ENCODE results near the gene DGUOK.

The DGUOK gene

DNA sequence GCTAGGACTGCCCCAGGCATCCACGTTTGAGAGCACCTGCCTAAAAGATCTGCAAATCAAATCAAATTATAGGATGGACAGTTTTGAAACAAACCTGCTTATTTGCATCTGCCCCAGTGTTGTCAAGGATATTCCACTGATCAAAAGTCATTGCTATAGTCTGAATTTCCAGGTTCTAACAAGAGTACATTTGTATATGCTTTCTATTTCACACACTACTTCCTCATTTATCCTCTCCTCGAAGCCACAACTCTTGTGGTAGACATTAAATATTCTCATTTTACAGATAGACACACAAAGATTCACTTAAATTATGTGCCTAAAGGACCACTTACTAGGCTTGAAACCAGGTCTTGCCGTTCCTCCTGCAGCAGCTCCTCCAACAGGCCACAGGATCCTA, 46.2 kb downstream of the DGUOK start:
- no peaks in the 10 kb centered on the region for H3K36me3 ChIP-seq (ENCODE audit: control insufficient read depth in 1 of 2, insufficient read depth in 2 of 2, low read length in 2 of 2)
- no peak overlapping the region for H3K4me3 ChIP-seq (ENCODE audit: low read depth in 1 of 2, low read length in 2 of 2)
- H3K27me3 ChIP-seq (ENCODE audit: low read depth, low read length) = no peaks in the 10 kb centered on the region
- no peak overlapping the region for H3K27ac ChIP-seq (ENCODE audit: low read length)
- H3K4me1 ChIP-seq (ENCODE audit: control insufficient read depth in 1 of 2, insufficient read depth in 2 of 2, low read length in 2 of 2) = peaks cover 17 to 19% of the 10 kb centered on the region in 2 donors
- H3K9me3 ChIP-seq (ENCODE audit: control insufficient read depth in 1 of 2, low read length in 2 of 2) = no peaks in the 10 kb centered on the region

DNA sequence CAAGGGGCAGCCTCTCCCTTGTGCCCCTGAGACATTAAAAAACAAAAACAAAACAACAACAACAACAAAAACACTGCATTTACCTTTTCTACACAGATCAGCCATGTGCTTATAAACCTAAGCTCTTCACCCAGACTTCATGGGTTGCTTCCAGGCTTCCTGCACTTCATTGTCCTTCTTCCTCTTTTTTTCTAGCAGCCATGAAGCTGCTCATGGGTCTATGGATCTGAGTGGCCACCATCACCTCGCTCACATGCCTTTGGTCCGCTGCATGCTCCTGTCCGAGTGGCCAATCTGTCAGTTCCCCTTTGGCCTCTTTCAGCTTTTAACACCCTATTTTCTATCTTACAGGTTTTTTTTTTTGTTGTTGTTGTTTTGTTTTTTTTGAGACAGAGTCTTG, 49.1 kb downstream of the DGUOK start:
- Histone ChIP-seq H3K4me1 (ENCODE audit: control insufficient read depth in 1 of 2, insufficient read depth in 2 of 2, low read length in 2 of 2) (peaks cover 12% of the 10 kb centered on the region in 2 donors), H3K36me3 (ENCODE audit: control insufficient read depth in 1 of 2, insufficient read depth in 2 of 2, low read length in 2 of 2) (no peaks in the 10 kb centered on the region), H3K27me3 (ENCODE audit: low read depth, low read length) (no peaks in the 10 kb centered on the region), H3K4me3 (ENCODE audit: low read depth in 1 of 2, low read length in 2 of 2) (no peak overlapping the region), H3K27ac (ENCODE audit: low read length) (no peak overlapping the region), H3K9me3 (ENCODE audit: control insufficient read depth in 1 of 2, low read length in 2 of 2) (no peaks in the 10 kb centered on the region)

- H3K9me3 ChIP-seq (ENCODE audit: control insufficient read depth in 1 of 2, low read length in 2 of 2) = no peaks in the 10 kb centered on the region
- H3K27ac ChIP-seq (ENCODE audit: low read length) = no peak overlapping the region
- peaks cover 2 to 13% of the 10 kb centered on the region in 2 donors for H3K4me1 ChIP-seq (ENCODE audit: control insufficient read depth in 1 of 2, insufficient read depth in 2 of 2, low read length in 2 of 2)
- no peaks in the 10 kb centered on the region for H3K36me3 ChIP-seq (ENCODE audit: control insufficient read depth in 1 of 2, insufficient read depth in 2 of 2, low read length in 2 of 2)
- no peak overlapping the region for H3K4me3 ChIP-seq (ENCODE audit: low read depth in 1 of 2, low read length in 2 of 2)
- H3K27me3 ChIP-seq (ENCODE audit: low read depth, low read length) = no peaks in the 10 kb centered on the region
Measured at GRCh38 chr2:73976803-73977202, 50.1 kb downstream of the DGUOK start.

DNA sequence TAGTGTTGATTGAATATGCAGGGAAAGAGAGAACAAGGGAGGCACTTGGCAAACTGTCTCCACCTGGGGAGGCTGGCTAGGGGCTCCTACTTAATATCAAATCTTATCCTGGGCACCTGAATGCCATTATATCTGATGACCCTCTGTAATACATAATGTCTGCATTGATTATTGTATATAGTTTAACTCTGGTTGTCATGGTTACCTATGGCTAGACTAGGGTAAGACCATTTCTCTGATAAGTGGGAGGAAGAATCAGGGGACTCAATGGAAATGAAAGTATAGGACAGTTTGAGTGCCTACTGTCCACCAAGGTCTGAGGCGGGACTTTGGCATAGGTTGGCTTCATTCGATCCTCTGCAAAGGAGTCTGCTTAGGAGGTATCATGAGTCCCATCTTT, 50.8 kb downstream of the DGUOK start:
- Histone ChIP-seq H3K27ac (ENCODE audit: low read length) (no peak overlapping the region), H3K4me1 (ENCODE audit: control insufficient read depth in 1 of 2, insufficient read depth in 2 of 2, low read length in 2 of 2) (peaks cover 0 to 13% of the 10 kb centered on the region in 2 donors), H3K4me3 (ENCODE audit: low read depth in 1 of 2, low read length in 2 of 2) (no peak overlapping the region), H3K9me3 (ENCODE audit: control insufficient read depth in 1 of 2, low read length in 2 of 2) (no peaks in the 10 kb centered on the region), H3K36me3 (ENCODE audit: control insufficient read depth in 1 of 2, insufficient read depth in 2 of 2, low read length in 2 of 2) (no peaks in the 10 kb centered on the region), H3K27me3 (ENCODE audit: low read depth, low read length) (no peaks in the 10 kb centered on the region)

- Histone ChIP-seq H3K9me3 (ENCODE audit: control insufficient read depth in 1 of 2, low read length in 2 of 2) (no peaks in the 10 kb centered on the region), H3K36me3 (ENCODE audit: control insufficient read depth in 1 of 2, insufficient read depth in 2 of 2, low read length in 2 of 2) (no peaks in the 10 kb centered on the region), H3K4me3 (ENCODE audit: low read depth in 1 of 2, low read length in 2 of 2) (no peak overlapping the region), H3K4me1 (ENCODE audit: control insufficient read depth in 1 of 2, insufficient read depth in 2 of 2, low read length in 2 of 2) (peaks cover 5 to 17% of the 10 kb centered on the region in 2 donors), H3K27me3 (ENCODE audit: low read depth, low read length) (no peaks in the 10 kb centered on the region), H3K27ac (ENCODE audit: low read length) (no peak overlapping the region)
Measured at GRCh38 chr2:73979021-73979420, 52.3 kb downstream of the DGUOK start.

- Histone ChIP-seq H3K4me3 (ENCODE audit: low read depth in 1 of 2, low read length in 2 of 2) (no peak overlapping the region), H3K4me1 (ENCODE audit: control insufficient read depth in 1 of 2, insufficient read depth in 2 of 2, low read length in 2 of 2) (peaks cover 5 to 17% of the 10 kb centered on the region in 2 donors), H3K9me3 (ENCODE audit: control insufficient read depth in 1 of 2, low read length in 2 of 2) (no peaks in the 10 kb centered on the region), H3K27me3 (ENCODE audit: low read depth, low read length) (no peaks in the 10 kb centered on the region), H3K36me3 (ENCODE audit: control insufficient read depth in 1 of 2, insufficient read depth in 2 of 2, low read length in 2 of 2) (no peaks in the 10 kb centered on the region), H3K27ac (ENCODE audit: low read length) (no peak overlapping the region)
Measured at GRCh38 chr2:73979686-73980085, 53.0 kb downstream of the DGUOK start.

GRCh38 chr2:73980566-73980965, 53.9 kb downstream of the DGUOK start:
- Histone ChIP-seq H3K9me3 (ENCODE audit: control insufficient read depth in 1 of 2, low read length in 2 of 2) (no peaks in the 10 kb centered on the region), H3K36me3 (ENCODE audit: control insufficient read depth in 1 of 2, insufficient read depth in 2 of 2, low read length in 2 of 2) (no peaks in the 10 kb centered on the region), H3K4me1 (ENCODE audit: control insufficient read depth in 1 of 2, insufficient read depth in 2 of 2, low read length in 2 of 2) (peaks cover 5 to 17% of the 10 kb centered on the region in 2 donors), H3K27ac (ENCODE audit: low read length) (no peak overlapping the region), H3K27me3 (ENCODE audit: low read depth, low read length) (no peaks in the 10 kb centered on the region), H3K4me3 (ENCODE audit: low read depth in 1 of 2, low read length in 2 of 2) (peak overlapping the region; percentile 47 to 56)

DNA sequence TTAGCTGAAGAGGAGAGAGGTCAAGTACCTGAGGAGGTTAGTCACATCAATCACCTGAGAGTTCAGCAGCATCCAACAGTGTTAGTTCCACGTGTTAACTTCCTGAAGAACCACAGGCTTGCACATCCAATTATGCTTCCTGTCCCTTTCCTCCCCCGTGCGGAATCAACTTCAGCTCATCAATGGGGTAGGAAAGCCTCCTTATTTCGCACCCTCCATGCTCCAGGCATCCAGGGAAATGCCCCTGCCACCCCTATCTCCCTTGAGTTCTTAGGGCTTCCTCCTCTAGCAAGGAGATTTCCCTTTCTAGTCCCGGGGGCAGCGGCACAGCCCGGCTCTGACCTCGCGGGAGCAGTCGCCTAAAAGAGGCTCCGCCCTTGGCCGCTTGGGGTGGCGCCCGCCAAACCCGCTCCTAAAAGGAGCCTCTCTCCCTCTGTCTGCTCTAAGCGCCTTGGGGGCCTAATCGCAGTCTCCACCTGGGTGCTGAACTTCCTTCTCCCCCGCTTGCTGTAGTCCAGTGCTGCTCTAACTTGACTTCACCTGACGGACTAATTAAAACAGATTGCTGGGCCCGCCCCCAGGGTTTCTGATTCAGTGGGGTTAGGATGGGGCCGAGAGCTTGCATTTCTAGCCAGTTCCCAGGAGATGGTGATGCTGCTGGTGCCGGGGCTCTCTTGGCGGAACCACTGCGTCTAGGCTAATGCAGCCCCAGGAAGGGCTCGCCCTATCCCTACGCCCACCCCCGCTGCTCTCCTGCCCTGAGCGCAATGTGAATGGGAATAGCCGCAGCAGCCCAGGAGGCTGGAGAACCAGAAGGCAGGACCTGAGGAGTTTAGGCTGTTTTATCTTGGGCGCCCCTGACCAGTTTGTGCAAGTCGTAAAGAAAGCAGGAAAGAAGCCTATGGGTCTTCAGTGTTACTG, 54.7 kb downstream of the DGUOK start:
- Histone ChIP-seq H3K9me3 (ENCODE audit: control insufficient read depth in 1 of 2, low read length in 2 of 2) (no peaks in the 10 kb centered on the region), H3K4me3 (ENCODE audit: low read depth in 1 of 2, low read length in 2 of 2) (peak overlapping the region; percentile 47 to 56), H3K27me3 (ENCODE audit: low read depth, low read length) (no peaks in the 10 kb centered on the region), H3K4me1 (ENCODE audit: control insufficient read depth in 1 of 2, insufficient read depth in 2 of 2, low read length in 2 of 2) (peaks cover 5 to 25% of the 10 kb centered on the region in 2 donors), H3K27ac (ENCODE audit: low read length) (no peak overlapping the region), H3K36me3 (ENCODE audit: control insufficient read depth in 1 of 2, insufficient read depth in 2 of 2, low read length in 2 of 2) (no peaks in the 10 kb centered on the region)

GRCh38 chr2:73982140-73982617, 55.5 kb downstream of the DGUOK start:
- Histone ChIP-seq H3K9me3 (ENCODE audit: control insufficient read depth in 1 of 2, low read length in 2 of 2) (no peaks in the 10 kb centered on the region), H3K27ac (ENCODE audit: low read length) (no peak overlapping the region), H3K27me3 (ENCODE audit: low read depth, low read length) (no peaks in the 10 kb centered on the region), H3K36me3 (ENCODE audit: control insufficient read depth in 1 of 2, insufficient read depth in 2 of 2, low read length in 2 of 2) (no peaks in the 10 kb centered on the region), H3K4me3 (ENCODE audit: low read depth in 1 of 2, low read length in 2 of 2) (no peak overlapping the region), H3K4me1 (ENCODE audit: control insufficient read depth in 1 of 2, insufficient read depth in 2 of 2, low read length in 2 of 2) (peaks cover 9 to 31% of the 10 kb centered on the region in 2 donors)

DNA sequence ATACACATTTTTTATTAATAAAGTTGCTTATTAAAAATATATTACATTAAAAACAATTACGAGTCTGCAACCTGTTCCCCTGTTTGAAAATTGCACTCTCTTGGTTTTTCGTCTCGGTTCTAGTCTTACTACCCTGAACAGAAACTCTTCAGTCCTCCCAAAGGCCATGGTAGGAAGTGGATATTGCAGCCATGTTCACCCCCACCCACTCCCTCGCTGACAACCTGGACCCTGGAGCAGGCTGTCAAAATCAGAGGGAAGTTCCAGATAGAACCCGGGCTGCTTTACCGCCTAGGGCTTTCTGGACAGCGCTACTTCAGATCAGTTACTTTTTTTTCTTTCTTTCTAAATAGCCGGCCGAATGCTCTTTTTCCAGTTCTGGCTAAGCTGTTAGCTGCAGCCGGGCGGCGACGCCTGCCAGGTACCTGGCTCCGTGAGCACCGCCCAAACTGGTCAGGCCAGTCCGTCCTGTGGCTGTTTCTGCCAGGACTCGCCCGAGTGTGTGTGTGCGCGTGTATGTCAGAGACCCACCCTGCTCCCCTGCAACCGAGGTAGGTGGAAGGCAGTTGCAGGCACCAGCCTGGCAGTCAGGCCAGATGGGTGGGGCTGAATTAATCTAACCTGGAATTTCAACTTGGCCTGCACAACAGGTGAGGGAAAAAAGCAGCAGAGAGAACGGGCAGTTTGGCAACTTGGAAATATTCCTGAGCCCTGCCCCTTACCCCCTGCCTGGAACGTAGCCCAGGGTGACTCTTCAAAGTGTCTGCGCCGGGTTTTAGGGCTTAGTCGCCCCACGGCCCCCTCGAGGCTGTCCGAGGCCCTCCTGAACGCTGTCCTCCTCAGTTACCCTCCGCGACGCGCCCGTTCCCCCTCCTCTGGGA, 56.9 kb downstream of the DGUOK start:
- no peaks in the 10 kb centered on the region for H3K9me3 ChIP-seq (ENCODE audit: control insufficient read depth in 1 of 2, low read length in 2 of 2)
- peak overlapping the region; percentile 74 for H3K27ac ChIP-seq (ENCODE audit: low read length)
- peak overlapping the region; percentile 52 to 65 for H3K4me3 ChIP-seq (ENCODE audit: low read depth in 1 of 2, low read length in 2 of 2)
- no peaks in the 10 kb centered on the region for H3K36me3 ChIP-seq (ENCODE audit: control insufficient read depth in 1 of 2, insufficient read depth in 2 of 2, low read length in 2 of 2)
- H3K4me1 ChIP-seq (ENCODE audit: control insufficient read depth in 1 of 2, insufficient read depth in 2 of 2, low read length in 2 of 2) = peaks cover 14 to 45% of the 10 kb centered on the region in 2 donors
- H3K27me3 ChIP-seq (ENCODE audit: low read depth, low read length) = no peaks in the 10 kb centered on the region
